Sigmoid colon (tissue), 7 donors: ENCODE data around the gene FOXP1. TPM values are rescaled to one million over a fixed set of nuclear protein-coding genes. Genes with fewer than 3 reads are reported as not detected.
A peak's percentile ranks its signal among the peaks of the same experiment; 100 is the strongest.

Experiments
- DNase-seq: peaks from one replicate; pipeline ENCODE4 v3.0.0-alpha.2; 2019
- H3K27ac ChIP-seq, 4 donors: fragments of 200-600 bp; sonication (generic); one replicate each; pipeline ENCODE4 v1.5.1; 2016 to 2019; ENCODE audit warnings: mild to moderate bottlenecking in 1 of 4
- H3K27me3 ChIP-seq, 3 donors: fragments of 200-600 bp; sonication (generic); one replicate each; pipeline ENCODE4 v1.5.1; 2019; ENCODE audit warnings: mild to moderate bottlenecking in 1 of 3
- H3K36me3 ChIP-seq, 4 donors: fragments of 200-600 bp; sonication (generic); one replicate each; pipeline ENCODE4 v1.5.1; 2016 to 2019
- H3K4me1 ChIP-seq, 4 donors: fragments of 200-600 bp; sonication (generic); one replicate each; pipeline ENCODE4 v1.5.1; 2017 to 2019
- H3K4me3 ChIP-seq, 4 donors: fragments of 200-600 bp; sonication (generic); one replicate each; pipeline ENCODE4 v1.5.1; 2017 to 2019; ENCODE audit warnings: mild to moderate bottlenecking in 2 of 4, moderate library complexity in 1 of 4
- H3K9me3 ChIP-seq, 4 donors: fragments of 200-600 bp in 3 of 4; sonication (generic) in 3 of 4; one replicate each; pipeline versions ENCODE4 v1.5.1 to v1.6.1; 2013 to 2019
- EP300 ChIP-seq, 4 donors: sonication (generic); formaldehyde crosslinking; IDR thresholded peaks; one replicate each; pipeline ENCODE4 v1.6.1; 2017; ENCODE audit warnings: antibody characterized with exemption in 4 of 4
- POLR2A ChIP-seq, 2 donors: fragments of 450-650 bp; IDR thresholded peaks; one replicate each; pipeline ENCODE4 v1.6.1; 2016; ENCODE audit warnings: antibody characterized with exemption in 2 of 2, mild to moderate bottlenecking in 2 of 2, moderate library complexity in 2 of 2
- POLR2AphosphoS5 ChIP-seq, 4 donors: sonication (generic); formaldehyde crosslinking; IDR thresholded peaks; one replicate each; pipeline ENCODE4 v1.6.1; 2017; ENCODE audit warnings: antibody characterized with exemption in 4 of 4
- WGBS, 2 donors: extraction: QIAGEN DNeasy Blood & Tissue Kit; methylation state at CpG; one replicate each; pipeline ENCODE4 v1.1.7; 2013; 5-methylcytosine and 5-hydroxymethylcytosine counted together
- intact Hi-C: fragments of 100-400 bp; cut with DNase I; formaldehyde crosslinking; loops from one replicate; pipeline ENCODE4 v1.15.1; 2023
- polyA plus RNA-seq, 3 donors: library from polyadenylated mRNA; stranded (reverse); fragments of 200-250 nt; gene quantifications; one replicate each; pipeline ENCODE4 v1.2.3, GENCODE V29; 2013
- total RNA-seq, 4 donors: library from RNA; depleted of rRNA; stranded (reverse); fragments of >200 nt; gene quantifications; one replicate each; pipeline ENCODE4 v1.1.0, GENCODE V29; 2016
- TF ChIP-seq, protein P1 (sequence below), 4 experiments: fragments of 450-650 bp in 3 of 4; fragments of 200-600 bp in 1 of 4; IDR thresholded peaks; one replicate each; pipeline ENCODE4 v1.5.1; 2016 to 2019; ENCODE audit warnings: antibody characterized with exemption in 4 of 4, mild to moderate bottlenecking in 3 of 4, moderate library complexity in 2 of 4
- donor health status: healthy with polysubstance abuse.
- donor health status: Bipolar disorder and iron deficiency.
- donor health status: healthy.

The FOXP1 gene
- total and polyA plus RNA-seq, 7 donors, result 13.8 to 232 (median 139) TPM

- intact Hi-C loops, result no loop called here
- H3K27me3 ChIP-seq, result no peaks in the 10 kb centered on the region
- TF ChIP-seq POLR2AphosphoS5 (IDR thresholded peaks at IDR 0.05), result no peak
- TF ChIP-seq, protein P1, sequence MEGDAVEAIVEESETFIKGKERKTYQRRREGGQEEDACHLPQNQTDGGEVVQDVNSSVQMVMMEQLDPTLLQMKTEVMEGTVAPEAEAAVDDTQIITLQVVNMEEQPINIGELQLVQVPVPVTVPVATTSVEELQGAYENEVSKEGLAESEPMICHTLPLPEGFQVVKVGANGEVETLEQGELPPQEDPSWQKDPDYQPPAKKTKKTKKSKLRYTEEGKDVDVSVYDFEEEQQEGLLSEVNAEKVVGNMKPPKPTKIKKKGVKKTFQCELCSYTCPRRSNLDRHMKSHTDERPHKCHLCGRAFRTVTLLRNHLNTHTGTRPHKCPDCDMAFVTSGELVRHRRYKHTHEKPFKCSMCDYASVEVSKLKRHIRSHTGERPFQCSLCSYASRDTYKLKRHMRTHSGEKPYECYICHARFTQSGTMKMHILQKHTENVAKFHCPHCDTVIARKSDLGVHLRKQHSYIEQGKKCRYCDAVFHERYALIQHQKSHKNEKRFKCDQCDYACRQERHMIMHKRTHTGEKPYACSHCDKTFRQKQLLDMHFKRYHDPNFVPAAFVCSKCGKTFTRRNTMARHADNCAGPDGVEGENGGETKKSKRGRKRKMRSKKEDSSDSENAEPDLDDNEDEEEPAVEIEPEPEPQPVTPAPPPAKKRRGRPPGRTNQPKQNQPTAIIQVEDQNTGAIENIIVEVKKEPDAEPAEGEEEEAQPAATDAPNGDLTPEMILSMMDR (IDR thresholded peaks at IDR 0.05), result no peak
- H3K4me1 ChIP-seq, result peaks cover 0 to 16% (median 9%) of the 10 kb centered on the region in 4 donors
- H3K9me3 ChIP-seq, result no peaks in the 10 kb centered on the region
- WGBS, 2 donors, result 85 to 95% methylated on average over 13 of the region's 13 CpGs
- H3K36me3 ChIP-seq, result no peaks in the 10 kb centered on the region
- H3K27ac ChIP-seq, result no peak overlapping the region
- H3K4me3 ChIP-seq, result no peak overlapping the region
- no peak for DNase-seq
These were observed 118.0 kb downstream of the FOXP1 start for GRCh38 chr3:71465371-71466036.

DNA sequence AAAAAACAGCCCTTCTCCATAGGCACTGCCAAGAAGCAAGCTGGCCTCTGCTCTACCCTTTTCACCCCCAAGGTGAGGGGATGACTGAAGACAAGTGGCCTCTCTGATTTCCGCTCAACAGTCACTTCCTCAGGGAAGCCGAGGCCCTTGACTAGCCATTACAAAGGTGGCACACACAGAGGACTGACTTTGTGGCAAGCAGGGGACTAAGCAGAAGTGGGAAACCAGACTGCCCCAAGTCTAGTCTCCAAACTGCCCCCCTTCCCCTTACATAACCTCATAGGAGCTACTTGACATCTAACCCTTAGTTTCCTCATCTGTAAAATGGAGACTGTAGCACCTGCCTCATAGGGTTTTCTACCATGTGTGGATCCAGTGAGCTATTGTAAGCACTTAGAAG, 118.9 kb downstream of the FOXP1 start:
- H3K4me1 ChIP-seq, result peaks cover 0 to 16% (median 9%) of the 10 kb centered on the region in 4 donors
- no peaks in the 10 kb centered on the region for H3K9me3 ChIP-seq
- H3K27me3 ChIP-seq, result no peaks in the 10 kb centered on the region
- H3K36me3 ChIP-seq, result no peaks in the 10 kb centered on the region
- DNase-seq, result no peak
- no peak overlapping the region for H3K27ac ChIP-seq
- TF ChIP-seq POLR2AphosphoS5 (IDR thresholded peaks at IDR 0.05), result no peak
- TF ChIP-seq, protein P1 (IDR thresholded peaks at IDR 0.05), result no peak
- TF ChIP-seq EP300 (IDR thresholded peaks at IDR 0.05), result no peak
- TF ChIP-seq POLR2A (IDR thresholded peaks at IDR 0.05), result no peak
- 88 to 98% methylated on average over 2 of the region's 2 CpGs for WGBS, 2 donors
- intact Hi-C loops, result no loop called here
- H3K4me3 ChIP-seq, result no peak overlapping the region

- H3K4me3 ChIP-seq, result no peak overlapping the region
- H3K27me3 ChIP-seq, result no peaks in the 10 kb centered on the region
- intact Hi-C loops, result no loop called here
- no peak for DNase-seq
- peaks cover 0 to 16% (median 9%) of the 10 kb centered on the region in 4 donors for H3K4me1 ChIP-seq
- H3K36me3 ChIP-seq, result no peaks in the 10 kb centered on the region
- no peaks in the 10 kb centered on the region for H3K9me3 ChIP-seq
- no peak for TF ChIP-seq POLR2AphosphoS5 (IDR thresholded peaks at IDR 0.05)
- TF ChIP-seq, protein P1 (IDR thresholded peaks at IDR 0.05), result no peak
- TF ChIP-seq POLR2A (IDR thresholded peaks at IDR 0.05), result no peak
- no peak for TF ChIP-seq EP300 (IDR thresholded peaks at IDR 0.05)
- H3K27ac ChIP-seq, result no peak overlapping the region
- 72 to 80% methylated on average over 3 of the region's 3 CpGs for WGBS, 2 donors
These were observed 119.9 kb downstream of the FOXP1 start for GRCh38 chr3:71463617-71464016.

GRCh38 chr3:71462586-71462985, 120.9 kb downstream of the FOXP1 start:
- intact Hi-C loops, result no loop called here
- 95 to 97% methylated on average over 7 of the region's 7 CpGs for WGBS, 2 donors
- H3K27ac ChIP-seq, result peak overlapping the region in 1 of 4 donors; percentile 48

More at GRCh38 chr3:71462586-71462985, 120.9 kb downstream of the FOXP1 start:
- H3K36me3 ChIP-seq, result no peaks in the 10 kb centered on the region
- H3K9me3 ChIP-seq, result no peaks in the 10 kb centered on the region
- no peak overlapping the region for H3K4me3 ChIP-seq
- DNase-seq, result no peak
- no peaks in the 10 kb centered on the region for H3K27me3 ChIP-seq
- TF ChIP-seq, protein P1 (IDR thresholded peaks at IDR 0.05), result no peak
- H3K4me1 ChIP-seq, result peaks cover 0 to 19% (median 11%) of the 10 kb centered on the region in 4 donors
